ENCODE results near the gene HS6ST2.

Gene HS6ST2

GRCh38 chrX:132786217-132786616 is 172.2 kb downstream of the HS6ST2 start:
- ATAC-seq, result no peak

- no peak for ATAC-seq
Measured at GRCh38 chrX:132778917-132779316, 179.5 kb downstream of the HS6ST2 start.

- ATAC-seq, result no peak
Measured at GRCh38 chrX:132776486-132777210, 181.8 kb downstream of the HS6ST2 start.

GRCh38 chrX:132775263-132775823 is 183.1 kb downstream of the HS6ST2 start:
- ATAC-seq, result peak in 1 of 2 donors; percentile 21

- ATAC-seq, result no peak
Measured at GRCh38 chrX:132774010-132774714, 184.3 kb downstream of the HS6ST2 start.

GRCh38 chrX:132769609-132770008 is 188.8 kb downstream of the HS6ST2 start:
- ATAC-seq, result no peak

GRCh38 chrX:132766452-132766851 is 192.0 kb downstream of the HS6ST2 start:
- ATAC-seq, result no peak

GRCh38 chrX:132763528-132763927 is 194.9 kb downstream of the HS6ST2 start:
- no peak for ATAC-seq

GRCh38 chrX:132758759-132759158 is 199.7 kb downstream of the HS6ST2 start:
- ATAC-seq, result no peak

GRCh38 chrX:132757066-132757623 is 201.3 kb downstream of the HS6ST2 start:
- no peak for ATAC-seq

GRCh38 chrX:132756439-132756838 is 202.0 kb downstream of the HS6ST2 start:
- no peak for ATAC-seq

GRCh38 chrX:132751063-132751690 is 207.3 kb downstream of the HS6ST2 start:
- ATAC-seq, result no peak

- no peak for ATAC-seq
Measured at GRCh38 chrX:132750331-132751062, 207.9 kb downstream of the HS6ST2 start.

- no peak for ATAC-seq
Measured at GRCh38 chrX:132749406-132749805, 209.0 kb downstream of the HS6ST2 start.

GRCh38 chrX:132748909-132749308 is 209.5 kb downstream of the HS6ST2 start:
- ATAC-seq, result no peak

- ATAC-seq, result no peak
Measured at GRCh38 chrX:132748268-132748667, 210.2 kb downstream of the HS6ST2 start.

- ATAC-seq, result no peak
Measured at GRCh38 chrX:132745593-132745992, 212.8 kb downstream of the HS6ST2 start.

- ATAC-seq, result no peak
Measured at GRCh38 chrX:132744470-132744869, 214.0 kb downstream of the HS6ST2 start.

- no peak for ATAC-seq
Measured at GRCh38 chrX:132743086-132743485, 215.3 kb downstream of the HS6ST2 start.

- ATAC-seq, result no peak
Measured at GRCh38 chrX:132742246-132742645, 216.2 kb downstream of the HS6ST2 start.

GRCh38 chrX:132741689-132742088 is 216.7 kb downstream of the HS6ST2 start:
- no peak for ATAC-seq

GRCh38 chrX:132740316-132741123 is 217.9 kb downstream of the HS6ST2 start:
- no peak for ATAC-seq
